Cardiac fibroblast (primary cell): ENCODE results near the gene GALNT16.

Experiments
- DNase-seq, 2 donors: peaks; one replicate each; pipeline versions ENCODE4 v3.0.0 to v3.0.0-alpha.2; 2010; ENCODE audit warnings: low read depth in 2 of 2
- H3K4me3 ChIP-seq, 2 donors: replicated peaks in 1 of 2; 1 replicate in 1 of 2; 2 replicates in 1 of 2; pipeline ENCODE4 v1.5.1; 2011; ENCODE audit warnings: low read depth in 2 of 2, low read length in 2 of 2, mild to moderate bottlenecking in 2 of 2, moderate library complexity in 1 of 2
- TF ChIP-seq, protein P1 (sequence below): IDR thresholded peaks from one replicate; pipeline ENCODE4 v1.5.1; 2011; ENCODE audit warnings: low read depth, mild to moderate bottlenecking, low read length, inconsistent platforms

The GALNT16 gene

DNA sequence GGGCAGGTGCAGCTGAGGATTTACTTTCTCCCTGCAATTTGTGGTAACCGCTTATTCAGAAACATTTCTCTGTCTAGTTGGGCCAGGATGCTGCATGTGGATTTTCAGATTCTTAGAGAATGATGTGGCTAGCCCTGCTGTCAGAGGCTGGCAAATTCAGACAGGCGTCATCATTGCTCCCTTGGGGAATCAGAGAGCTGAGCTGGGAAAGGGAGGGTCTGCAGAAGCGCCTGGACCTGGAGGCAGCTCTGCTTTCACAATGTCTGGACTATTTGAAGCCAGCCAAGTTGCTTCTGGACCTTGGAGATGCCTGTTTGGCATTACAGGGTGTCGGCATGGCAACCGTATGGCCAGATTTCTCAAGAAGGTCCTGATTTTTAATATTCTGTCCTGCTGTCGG, 3.4 kb downstream of the GALNT16 start:
- DNase-seq, result peak; percentile 94 to 99
- TF ChIP-seq, protein P1, sequence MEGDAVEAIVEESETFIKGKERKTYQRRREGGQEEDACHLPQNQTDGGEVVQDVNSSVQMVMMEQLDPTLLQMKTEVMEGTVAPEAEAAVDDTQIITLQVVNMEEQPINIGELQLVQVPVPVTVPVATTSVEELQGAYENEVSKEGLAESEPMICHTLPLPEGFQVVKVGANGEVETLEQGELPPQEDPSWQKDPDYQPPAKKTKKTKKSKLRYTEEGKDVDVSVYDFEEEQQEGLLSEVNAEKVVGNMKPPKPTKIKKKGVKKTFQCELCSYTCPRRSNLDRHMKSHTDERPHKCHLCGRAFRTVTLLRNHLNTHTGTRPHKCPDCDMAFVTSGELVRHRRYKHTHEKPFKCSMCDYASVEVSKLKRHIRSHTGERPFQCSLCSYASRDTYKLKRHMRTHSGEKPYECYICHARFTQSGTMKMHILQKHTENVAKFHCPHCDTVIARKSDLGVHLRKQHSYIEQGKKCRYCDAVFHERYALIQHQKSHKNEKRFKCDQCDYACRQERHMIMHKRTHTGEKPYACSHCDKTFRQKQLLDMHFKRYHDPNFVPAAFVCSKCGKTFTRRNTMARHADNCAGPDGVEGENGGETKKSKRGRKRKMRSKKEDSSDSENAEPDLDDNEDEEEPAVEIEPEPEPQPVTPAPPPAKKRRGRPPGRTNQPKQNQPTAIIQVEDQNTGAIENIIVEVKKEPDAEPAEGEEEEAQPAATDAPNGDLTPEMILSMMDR, result no peak
- no peak overlapping the region for H3K4me3 ChIP-seq

- no peak overlapping the region for H3K4me3 ChIP-seq
- DNase-seq, result no peak
- TF ChIP-seq, protein P1, result no peak
These were observed 3.8 kb downstream of the GALNT16 start for GRCh38 chr14:69263771-69264170.

- no peak for DNase-seq
- TF ChIP-seq, protein P1, result no peak
- no peak overlapping the region for H3K4me3 ChIP-seq
These were observed 6.8 kb downstream of the GALNT16 start for GRCh38 chr14:69266572-69267345.

- no peak for DNase-seq
- H3K4me3 ChIP-seq, result no peak overlapping the region
- TF ChIP-seq, protein P1, result no peak
These were observed 7.5 kb downstream of the GALNT16 start for GRCh38 chr14:69267492-69267891.

DNA sequence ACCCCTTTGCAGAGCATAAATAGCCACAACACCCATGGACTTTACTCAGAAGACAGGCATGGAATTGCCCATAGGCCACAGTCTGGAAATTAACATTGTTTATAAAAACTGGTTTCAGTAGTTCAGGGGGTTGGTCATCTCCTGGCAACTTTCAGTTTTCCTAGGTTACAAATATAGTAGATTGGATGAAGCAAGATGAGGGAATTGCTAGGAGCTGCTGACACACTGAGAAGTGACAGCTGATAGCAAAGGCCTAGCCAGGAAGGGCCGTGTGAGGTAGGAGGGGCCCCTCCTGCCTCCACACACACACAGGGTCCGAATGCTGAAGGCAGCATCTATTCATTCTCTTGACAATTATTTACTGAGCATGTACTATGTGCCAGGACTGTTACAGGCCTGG, 8.3 kb downstream of the GALNT16 start:
- TF ChIP-seq, protein P1, result no peak
- H3K4me3 ChIP-seq, result no peak overlapping the region
- peak; percentile 40 to 50 for DNase-seq

GRCh38 chr14:69268763-69269162, 8.8 kb downstream of the GALNT16 start:
- no peak overlapping the region for H3K4me3 ChIP-seq
- TF ChIP-seq, protein P1, result no peak
- DNase-seq, result peak; percentile 38 to 74

DNA sequence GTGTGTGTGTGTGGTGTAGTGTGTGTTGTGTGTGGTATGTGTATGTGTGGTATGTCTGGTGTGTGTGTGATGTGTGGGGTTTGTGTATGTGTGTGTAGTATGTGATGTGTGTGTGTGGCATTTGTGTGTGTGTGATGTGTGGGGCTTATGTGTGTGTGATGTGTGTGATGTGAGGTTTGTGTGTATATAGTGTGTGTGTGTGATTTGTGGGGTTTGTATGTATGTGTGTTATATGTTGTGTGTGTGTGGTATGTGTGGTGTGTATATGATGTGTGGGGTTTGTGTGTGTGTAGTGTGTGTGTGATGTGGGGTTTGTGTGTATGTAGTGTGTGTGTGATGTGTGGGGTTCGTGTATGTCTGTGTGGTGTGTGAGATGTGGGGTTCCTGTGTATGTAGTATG, 9.4 kb downstream of the GALNT16 start:
- H3K4me3 ChIP-seq, result no peak overlapping the region
- DNase-seq, result no peak
- TF ChIP-seq, protein P1, result no peak
